CD1c-positive myeloid dendritic cell (primary cell): ENCODE data around the gene CRTAP.
"Not testable (repeated sequence)": the region's sequence is repeated elsewhere in the genome, so short reads cannot be mapped to it uniquely, and the experiment has no call there.

Experiments used
- DNase-seq: peaks from one replicate; pipeline ENCODE4 v3.0.0-alpha.2; 2016; ENCODE audit errors: extremely low spot score

The CRTAP gene

DNA sequence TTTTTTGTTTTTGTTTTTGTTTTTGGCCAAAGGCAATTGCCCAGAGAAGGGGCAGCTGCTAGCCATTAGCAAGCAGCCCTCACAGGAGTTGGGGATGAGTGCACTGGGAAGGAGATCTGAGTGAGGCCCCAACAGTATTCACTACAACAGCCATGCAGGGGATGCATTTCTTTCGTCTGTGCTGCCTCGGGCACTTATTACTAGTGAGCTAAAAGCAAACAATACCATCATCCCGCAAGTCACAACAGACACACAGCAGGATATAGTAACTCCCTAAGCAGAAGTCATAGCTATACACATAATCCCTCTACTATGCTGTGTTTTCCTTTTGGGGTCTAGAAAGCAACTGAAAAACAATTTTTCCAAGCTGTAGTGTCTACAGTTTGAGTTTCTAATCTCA lies 27.2 kb downstream of the CRTAP start:
- DNase-seq, result no peak

DNA sequence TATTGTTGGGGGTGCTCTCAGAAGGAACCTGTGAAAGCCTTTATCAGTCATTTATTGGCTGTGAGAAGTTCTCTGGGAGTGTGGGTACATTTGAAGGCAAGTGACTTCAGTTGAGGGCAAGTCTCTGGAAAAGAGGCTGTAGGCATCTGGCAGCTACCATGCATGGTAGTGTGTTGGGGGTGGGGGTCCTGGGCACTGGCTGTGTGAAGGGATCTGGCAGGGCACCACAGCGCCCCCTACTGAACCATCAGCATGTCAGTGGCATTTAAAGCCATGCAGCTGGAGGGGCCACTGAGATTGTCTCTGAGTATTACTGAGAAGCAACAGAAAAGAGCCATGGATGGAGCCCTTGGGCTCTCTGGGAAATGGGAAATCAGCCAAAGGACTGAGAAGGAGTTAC lies 30.6 kb downstream of the CRTAP start:
- DNase-seq, result no peak

DNA sequence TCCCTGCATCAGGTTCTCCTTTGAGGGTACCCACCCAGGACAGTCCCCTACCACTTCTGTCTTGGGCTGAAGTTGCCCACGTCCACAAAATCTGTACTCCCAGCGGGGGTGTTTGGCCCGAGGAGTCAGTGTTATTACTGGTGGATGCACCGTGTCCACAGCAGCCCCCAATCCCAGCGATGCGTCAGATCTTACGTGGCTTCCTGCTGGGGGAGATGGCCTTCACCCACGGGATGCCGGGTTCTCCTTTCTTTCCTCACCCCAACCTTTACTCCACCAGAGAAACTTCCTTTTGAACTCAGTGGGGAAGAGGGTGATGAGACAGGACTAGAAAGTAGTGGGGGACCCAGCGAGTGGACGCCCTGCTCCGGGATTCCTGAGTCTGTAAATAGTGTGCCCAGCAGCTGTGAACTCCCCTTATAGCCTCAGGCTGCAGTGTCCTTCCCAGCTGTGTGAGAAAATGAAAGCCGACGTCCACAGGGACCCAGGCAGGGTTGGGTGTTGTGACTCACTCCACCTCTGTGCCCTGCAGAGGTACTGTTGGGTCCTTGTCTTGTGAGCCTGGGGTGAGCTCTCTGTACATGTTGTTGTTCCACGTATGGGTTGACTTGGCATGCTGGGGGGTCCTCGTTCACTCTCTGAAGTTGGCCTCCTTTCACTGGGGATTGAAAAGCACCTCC lies 31.5 kb downstream of the CRTAP start:
- peak; percentile 55 for DNase-seq

DNA sequence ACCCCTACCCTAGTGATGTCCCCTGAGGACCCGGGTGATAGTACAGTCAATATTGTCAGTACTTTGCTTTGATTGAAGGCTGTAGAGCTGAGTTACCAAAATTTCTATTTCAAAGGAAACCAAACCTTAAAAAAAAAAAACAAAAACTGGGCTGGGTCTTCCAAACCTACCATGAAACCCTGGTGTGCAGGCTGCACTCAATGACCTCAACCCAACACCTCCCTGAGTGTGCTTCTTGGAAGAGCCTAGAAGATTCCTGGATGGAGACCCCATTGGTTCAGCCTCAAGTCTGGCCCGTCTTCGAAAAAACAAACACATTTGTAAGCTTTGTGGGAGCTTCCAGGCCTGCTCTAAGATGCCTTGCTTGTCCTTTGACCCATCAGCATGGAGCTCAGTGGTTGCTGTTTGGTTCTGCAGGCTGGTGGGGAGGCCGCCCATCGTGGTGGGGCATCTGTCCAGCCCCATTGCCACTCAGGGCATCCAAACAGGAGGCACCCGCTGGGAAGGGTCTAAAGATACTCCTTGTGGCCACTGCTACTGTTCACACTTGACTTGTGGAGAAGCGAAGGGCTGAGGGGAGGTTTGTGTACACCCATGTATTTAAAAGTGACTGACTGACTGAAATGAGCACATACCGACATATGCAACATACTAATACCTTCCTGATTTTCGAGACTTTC lies 32.2 kb downstream of the CRTAP start:
- no peak for DNase-seq

DNA sequence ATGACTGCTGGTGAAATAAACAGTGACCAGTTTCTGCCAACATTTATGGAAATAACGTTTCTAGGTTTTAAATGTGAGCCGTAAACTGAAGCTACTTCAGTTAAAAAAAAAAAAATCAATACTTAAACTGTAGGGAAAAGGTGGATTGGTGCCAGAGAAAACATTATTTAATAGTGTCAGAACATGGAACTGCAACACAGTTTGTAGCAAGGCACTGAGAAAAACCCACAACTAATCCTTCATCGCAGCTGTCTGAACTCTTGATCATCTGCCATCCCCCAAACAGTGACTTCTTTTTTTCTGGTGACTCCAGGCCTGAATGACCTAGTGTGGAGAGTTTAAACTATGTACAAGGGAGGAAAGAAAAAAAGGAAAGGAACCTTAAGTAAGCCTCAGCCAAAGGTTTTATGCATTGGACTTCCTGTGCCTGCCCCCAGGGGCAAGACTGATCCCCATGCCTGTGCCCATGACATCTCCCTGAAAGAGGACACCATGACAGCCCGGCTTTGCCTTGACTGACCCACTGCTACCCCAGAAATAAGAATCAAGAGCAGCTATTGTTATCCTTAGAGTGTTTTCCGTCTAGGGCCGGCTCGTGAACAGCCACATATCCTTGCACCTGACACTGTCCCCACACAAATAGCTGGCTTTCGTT lies 33.1 kb downstream of the CRTAP start:
- DNase-seq, result no peak

DNA sequence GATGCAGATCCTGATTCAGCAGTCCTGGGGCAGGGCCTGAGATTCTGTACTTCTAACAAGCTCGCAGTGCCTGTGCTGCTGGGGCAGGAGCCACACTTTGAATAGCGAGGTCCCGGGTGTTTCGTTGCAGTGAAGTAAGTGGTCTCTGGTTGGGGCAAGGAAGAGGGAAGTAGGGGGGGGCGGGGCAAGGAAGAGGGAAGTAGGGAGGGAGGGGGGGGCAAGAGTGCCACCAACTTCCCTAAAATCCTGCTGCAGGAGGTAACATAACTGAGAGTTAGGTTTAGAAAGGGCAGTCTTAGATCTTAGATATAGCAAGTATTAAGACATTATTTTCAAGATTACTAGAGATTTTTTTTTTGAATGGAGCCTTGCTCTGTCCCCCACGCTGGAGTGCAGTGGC lies 35.5 kb downstream of the CRTAP start:
- DNase-seq, result peak; percentile 74

DNA sequence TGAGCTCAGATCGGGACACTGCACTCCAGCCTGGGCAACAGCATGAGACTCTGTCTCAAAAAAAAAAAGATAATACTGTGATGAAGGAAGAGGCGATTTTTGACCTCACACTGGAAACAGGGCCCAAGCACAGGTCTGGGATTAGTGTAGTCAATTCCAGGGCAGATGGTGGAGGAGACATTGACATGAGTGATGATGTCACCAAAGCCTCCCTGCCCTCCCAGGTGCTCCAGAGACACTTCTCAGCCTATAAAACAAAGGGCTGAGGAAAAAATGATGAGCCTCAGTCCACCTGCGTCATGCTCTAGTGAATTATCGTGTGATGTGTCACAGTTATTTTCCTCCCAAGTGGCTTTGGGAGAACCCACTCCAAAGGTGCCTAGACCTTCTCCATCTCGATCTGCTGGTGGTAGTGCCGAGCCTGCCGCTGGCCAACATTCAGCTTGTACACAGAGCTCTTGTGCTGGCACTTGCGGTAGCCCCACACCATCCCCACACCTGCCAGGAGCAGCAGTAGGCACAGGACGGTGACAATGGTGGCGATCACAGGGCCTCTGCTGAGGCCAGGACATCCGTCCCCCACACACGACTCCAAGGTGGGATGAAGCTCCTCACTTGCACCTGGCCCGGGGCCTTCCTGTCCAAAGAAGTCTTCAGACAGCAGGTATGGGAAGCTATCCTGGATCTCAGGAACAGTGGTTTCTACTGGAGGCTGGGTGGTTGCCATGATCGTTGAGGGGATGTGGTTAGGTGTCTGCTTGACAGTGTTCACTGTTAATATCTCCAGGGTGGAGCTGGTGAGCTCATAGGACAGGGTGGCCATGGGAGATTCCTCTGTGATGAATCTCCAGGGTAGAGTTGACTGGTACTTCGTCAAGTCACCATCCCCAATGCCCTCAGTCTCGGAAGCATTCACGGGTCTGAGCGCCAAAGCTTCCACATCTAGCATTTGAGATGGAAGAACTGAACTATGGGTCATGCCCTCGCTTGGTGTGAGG lies 38.8 kb downstream of the CRTAP start:
- no peak for DNase-seq

DNA sequence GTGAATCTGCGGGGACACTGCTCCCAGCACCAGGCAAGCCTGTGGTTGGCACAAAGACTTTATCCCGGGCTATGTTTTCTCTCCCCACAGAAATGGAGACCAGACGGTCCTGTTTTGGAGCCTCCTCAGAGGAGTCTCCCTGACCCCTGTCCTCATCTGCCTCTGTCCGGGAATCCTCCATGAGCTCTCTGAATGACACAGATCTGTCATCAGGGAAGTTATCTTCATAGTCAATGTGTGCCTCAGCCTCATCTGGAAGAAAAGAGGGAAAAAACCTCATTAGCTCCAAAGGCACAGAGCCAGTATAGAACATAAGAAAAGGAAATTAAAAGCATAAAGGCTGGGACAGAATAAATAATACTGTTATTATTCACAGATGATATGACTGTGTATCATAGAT lies 40.0 kb downstream of the CRTAP start:
- DNase-seq, result no peak

DNA sequence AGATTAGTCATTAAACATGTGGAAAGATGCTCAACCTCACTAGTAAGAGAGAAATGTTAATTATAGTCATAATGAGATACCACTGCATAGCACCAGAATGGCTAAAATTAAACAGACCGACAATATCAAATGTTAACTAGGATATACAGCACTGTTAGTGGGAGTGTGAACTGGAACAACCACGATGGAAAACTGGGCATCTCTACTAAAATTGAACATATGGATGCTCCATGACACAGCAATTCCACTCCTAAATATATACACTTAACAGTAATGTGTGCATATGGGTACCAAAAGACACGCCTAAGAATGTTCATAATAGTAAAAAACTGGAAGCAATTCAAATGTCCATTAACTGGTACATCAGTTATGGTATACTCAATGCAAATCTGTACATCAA lies 41.5 kb downstream of the CRTAP start:
- DNase-seq, result no peak

DNA sequence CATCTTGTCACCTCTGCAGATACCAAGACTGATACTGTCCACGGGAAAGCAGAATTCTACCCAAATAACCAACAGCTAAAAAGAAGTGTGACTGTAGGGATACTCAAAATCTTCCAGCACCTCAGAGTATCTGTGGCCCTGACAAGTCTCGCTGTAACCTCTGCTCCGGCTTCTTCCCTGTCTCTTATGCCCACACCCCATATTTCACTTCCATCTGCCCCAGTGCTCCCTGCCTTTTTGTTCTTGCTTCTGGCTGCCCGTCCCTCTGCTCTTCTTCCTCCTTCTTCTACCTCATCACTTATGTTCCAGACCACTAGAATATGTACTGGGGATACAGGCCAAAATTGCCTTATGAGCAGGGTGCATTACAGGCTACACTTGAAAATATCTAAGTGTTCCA lies 45.4 kb downstream of the CRTAP start:
- DNase-seq, result peak; percentile 76

DNA sequence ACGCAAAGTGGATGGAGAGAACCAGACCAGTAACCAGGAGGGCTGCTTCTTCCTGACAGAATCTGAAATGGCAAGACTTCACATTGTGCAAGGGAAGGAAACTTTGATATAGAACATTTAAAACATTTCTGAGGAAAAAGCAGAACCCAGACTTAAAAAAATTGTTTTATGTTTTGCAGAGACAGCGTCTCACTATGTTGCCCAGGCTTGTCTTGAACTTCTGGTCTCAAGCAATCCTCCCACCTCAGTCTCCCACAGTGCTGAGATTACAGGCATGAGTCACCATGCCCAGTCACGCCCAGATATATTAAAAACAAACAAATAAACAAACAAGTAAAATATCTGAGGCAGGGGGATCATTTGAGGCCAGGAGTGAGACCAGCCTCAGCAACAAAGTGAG lies 46.2 kb downstream of the CRTAP start:
- DNase-seq, result peak; percentile 67

DNA sequence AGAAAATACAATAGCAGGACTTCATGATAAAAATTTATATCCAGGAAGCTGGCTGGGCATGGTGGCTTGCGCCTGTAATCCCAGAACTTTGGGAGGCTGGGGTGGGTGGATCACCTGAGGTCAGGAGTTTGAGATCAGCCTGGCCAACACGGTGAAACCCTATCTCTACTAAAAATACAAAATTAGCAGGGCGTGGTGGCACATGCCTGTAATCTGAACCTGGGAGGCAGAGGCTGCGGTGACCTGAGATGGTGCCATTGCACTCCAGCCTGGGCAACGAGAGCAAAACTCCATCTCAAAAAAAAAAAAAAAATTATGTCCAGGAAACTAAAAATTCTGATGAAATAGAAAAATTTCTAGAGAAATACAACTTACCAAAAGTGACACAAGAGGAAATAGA lies 48.8 kb downstream of the CRTAP start:
- DNase-seq, result not testable (repeated sequence)

DNA sequence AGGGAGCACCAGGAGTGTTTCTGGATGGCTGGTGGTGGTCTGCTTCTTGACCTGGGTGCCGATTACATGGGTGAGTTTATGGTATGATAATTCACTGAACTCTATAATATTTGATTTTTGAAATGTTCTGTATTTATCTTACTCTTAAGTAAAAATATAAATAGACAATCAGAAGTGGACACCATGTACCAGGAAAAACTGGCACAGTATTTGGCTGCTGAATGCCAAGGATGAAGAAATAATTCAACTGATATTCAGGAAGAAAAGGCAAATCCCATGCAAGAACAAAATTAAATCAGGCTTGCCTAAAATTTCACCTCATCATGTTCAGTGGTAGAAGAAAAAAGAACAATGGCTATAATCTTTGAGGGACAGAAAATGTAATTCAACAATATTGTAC lies 51.6 kb downstream of the CRTAP start:
- DNase-seq, result no peak

DNA sequence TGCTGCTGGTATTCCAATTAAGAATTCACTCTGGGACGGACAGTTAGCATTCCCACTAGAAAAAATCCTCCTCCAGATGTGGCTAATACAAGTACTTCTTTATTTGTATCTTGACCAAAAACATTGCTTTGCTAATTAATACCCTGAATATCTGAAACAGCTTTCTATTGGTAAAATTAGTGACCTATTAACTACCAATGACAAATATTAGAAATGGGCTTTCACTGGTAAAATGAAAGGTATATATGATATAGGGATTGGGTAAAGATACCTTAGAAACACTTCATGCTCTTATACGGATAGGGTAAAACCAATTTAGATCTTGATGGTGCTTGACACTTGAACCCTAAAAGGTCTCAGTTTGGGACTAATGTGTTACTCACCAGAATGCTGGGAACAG lies 52.3 kb downstream of the CRTAP start:
- no peak for DNase-seq

DNA sequence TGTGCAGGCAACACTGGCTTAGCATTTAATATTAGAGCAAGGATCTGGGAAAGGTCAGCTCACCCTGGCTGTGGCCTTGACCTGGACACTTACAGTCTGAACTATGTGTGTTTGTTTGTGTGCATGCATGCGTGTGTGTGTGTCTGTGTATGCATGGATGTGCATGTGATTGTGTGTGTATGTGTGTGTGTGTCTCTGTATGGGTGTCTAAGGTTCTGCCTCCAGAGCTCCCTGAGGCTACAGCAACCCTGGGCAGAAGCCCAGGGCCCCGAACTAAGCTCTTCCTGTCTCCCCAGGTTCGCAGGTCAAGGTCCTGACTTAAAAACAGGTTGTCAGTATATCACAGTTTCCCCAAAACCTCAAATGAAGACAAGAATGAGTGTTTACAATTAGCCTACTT lies 53.5 kb downstream of the CRTAP start:
- DNase-seq, result no peak

DNA sequence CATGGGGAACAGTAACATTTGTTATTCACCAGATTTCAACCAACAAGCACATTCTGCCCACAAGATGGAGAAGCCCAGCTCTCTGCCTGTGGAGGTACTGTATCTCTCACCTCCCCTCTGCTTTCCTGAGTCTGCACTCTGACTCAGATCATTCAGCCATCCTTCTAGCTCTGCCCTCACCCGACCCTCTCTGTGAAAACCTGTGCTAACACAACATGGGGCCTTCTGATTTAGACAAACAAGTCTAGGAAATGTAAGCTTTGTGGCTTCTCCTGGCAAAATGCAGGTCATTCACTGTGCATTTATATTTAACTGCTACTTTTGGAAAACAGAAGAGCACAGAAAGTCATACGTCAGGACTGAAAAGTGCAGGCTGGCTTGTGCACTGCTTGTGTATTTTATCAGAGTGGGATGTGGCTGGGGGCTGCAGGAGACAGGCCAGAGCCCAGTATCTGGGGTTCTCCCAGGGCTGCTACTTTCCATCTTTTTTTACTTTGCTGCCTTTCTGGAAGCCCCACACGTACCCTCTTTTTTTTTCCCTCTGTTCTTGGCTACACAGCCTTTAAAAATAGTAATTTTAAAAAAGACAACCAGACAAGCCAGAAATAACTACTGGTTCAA lies 54.0 kb downstream of the CRTAP start:
- DNase-seq, result no peak

DNA sequence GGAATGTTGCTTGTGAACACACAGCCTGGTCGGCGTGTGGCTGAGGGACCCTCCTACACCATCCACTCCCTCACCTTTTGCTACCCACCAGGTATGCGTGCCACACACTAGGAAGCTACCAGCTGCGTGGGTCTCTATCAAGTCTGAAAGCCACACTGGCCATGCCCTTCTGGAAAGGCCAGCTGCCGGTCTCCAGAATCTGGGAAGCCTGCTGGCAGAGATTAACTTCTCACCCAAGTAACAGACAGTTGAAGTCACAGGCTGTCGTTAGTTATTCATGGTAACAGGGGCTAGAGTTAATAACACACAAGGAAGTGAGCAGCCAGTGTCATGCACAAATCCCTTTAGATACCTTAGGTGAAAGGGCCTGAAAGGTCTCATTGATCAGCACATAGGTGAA lies 56.7 kb downstream of the CRTAP start:
- DNase-seq, result no peak

DNA sequence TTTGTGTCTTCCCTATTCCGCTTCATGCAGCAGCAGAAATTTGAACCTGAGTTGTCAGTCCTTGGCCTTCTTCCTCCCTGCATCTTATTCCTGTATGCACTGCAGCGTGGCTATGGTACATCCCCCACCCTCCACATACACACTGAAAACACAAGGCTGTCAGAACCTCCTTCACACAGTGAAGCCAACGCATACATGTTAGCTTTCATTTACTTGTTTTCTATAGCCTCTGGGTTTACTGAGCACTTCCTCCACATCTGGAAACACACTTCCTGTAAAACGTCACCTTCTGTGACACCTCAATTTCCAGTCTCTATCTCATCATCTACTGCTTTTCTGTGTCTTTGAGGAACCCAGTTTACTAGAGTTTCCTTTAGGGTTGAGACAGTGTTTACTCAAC lies 57.8 kb downstream of the CRTAP start:
- no peak for DNase-seq

DNA sequence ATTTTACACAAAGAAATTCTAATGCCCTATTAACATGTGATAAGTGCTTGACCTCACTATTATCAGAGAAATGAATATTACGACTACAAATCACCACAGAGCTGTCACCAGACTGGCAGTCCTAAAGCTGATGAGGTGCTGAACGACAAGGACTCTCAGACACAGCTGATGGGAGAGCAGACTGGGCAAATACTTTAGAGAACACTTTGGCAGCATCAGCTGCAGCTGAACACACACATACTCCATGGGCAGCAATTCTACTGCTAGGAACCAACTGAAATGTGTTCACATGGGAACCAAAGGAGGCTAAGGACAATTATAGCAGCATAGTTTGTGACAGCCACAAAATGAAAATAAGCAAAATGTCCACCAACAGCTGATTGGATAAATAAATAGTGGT lies 59.3 kb downstream of the CRTAP start:
- DNase-seq, result no peak

DNA sequence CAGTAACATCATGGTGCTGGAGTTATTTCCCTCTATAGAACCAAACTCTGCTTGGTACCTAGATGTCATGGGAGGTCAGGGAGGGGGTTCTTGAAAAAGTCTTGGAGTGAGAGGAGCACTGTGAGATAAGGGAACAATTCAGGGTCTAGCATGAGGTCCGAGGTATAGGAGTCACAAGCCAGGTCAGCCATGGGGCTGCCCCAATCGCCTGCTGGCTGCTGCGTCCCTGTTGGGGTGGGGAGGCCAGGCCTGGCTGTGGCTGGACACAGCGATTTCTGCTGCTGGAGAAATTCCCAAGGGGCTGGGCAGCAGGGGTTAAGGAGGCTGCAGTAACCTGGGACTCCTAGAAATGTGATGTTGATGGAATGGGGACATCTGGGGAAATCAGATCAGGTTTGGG lies 59.9 kb downstream of the CRTAP start:
- DNase-seq, result no peak

DNA sequence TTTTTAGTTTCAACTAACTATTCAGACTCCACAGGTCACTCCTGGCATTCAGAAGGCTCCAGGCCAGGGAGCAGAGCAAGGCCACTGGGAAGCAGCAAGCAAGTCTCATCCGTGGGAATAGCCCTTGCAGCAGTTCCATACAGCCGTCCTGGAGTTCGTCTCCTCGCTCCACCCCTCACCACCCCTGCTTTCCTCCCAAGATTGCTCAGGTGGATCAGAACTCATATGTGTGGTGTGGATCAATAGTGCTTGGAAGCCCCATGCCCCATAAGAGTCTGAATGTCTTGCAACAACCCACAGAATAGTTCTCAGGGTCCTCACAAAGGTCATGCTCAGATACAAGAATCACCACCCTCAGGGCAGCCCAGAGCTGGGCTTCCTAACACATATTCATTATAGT lies 60.3 kb downstream of the CRTAP start:
- no peak for DNase-seq
